SK-N-SH (cell line): ENCODE data around the gene GALNT18. TPM values are rescaled to one million over a fixed set of nuclear protein-coding genes. Genes with fewer than 3 reads are reported as not detected.

Source experiments
- CTCF ChIA-PET: fragments of 300-600, 350-600 bp; formaldehyde crosslinking; extraction: SDS; loops from one replicate; lab custom pipeline; 2021; lab: Yijun Ruan, JAX
- POLR2A ChIA-PET: fragments of 350-600 bp; sonication (Branson Sonifier 250); formaldehyde crosslinking; extraction: SDS; loops from one replicate; lab custom pipeline; 2020; ENCODE audit warnings: antibody characterized with exemption, inconsistent platforms; lab: Yijun Ruan, JAX
- DNase-seq: peaks from one replicate; pipeline ENCODE4 v3.0.0; 2012
- H2AFZ ChIP-seq: fragments of 200-600 bp; sonication (generic); 2 replicates; pipeline ENCODE4 v1.8.1; 2016; ENCODE audit warnings: antibody characterized with exemption, mild to moderate bottlenecking, low read depth
- H3F3A ChIP-seq: fragments of 200-600 bp; sonication (generic); replicated peaks from 2 replicates; pipeline ENCODE3; 2016; ENCODE audit warnings: antibody characterized with exemption, mild to moderate bottlenecking; ENCODE audit not compliant: insufficient read depth
- H3K27ac ChIP-seq, 2 experiments: fragments of 200-500 bp in 1 of 2; fragments of 200-600 bp in 1 of 2; sonication (Bioruptor generic) in 1 of 2; sonication (generic), shearing (Covaris generic) in 1 of 2; 2 replicates each; pipeline versions ENCODE4 v1.5.1 to v1.6.1; 2014 to 2016; ENCODE audit warnings: low read depth in 2 of 2, inconsistent platforms in 1 of 2, low read length in 1 of 2, mild to moderate bottlenecking in 1 of 2, mixed read lengths in 1 of 2
- H3K27me3 ChIP-seq: fragments of 200-600 bp; sonication (generic), shearing (Covaris generic); 2 replicates; pipeline ENCODE4 v1.6.1; 2016; ENCODE audit warnings: mixed run types; ENCODE audit not compliant: insufficient read depth
- H3K36me3 ChIP-seq, 2 experiments: fragments of 200-500 bp in 1 of 2; fragments of 200-600 bp in 1 of 2; sonication (Bioruptor generic) in 1 of 2; sonication (generic) in 1 of 2; replicated peaks in 1 of 2; 2 replicates each; pipeline versions ENCODE3 to v1.5.1; 2014 to 2016; ENCODE audit warnings: low read length in 1 of 2, mild to moderate bottlenecking in 1 of 2; ENCODE audit not compliant: insufficient read depth in 2 of 2, control insufficient read depth in 1 of 2
- H3K4me1 ChIP-seq, 2 experiments: fragments of 200-500 bp in 1 of 2; fragments of 200-600 bp in 1 of 2; sonication (Bioruptor generic) in 1 of 2; sonication (generic), shearing (Covaris generic) in 1 of 2; 2 replicates each; pipeline versions ENCODE4 v1.5.1 to v1.6.1; 2014 to 2016; ENCODE audit warnings: low read depth in 1 of 2, low read length in 1 of 2, mixed run types in 1 of 2; ENCODE audit not compliant: insufficient read depth in 2 of 2, control insufficient read depth in 1 of 2
- H3K4me2 ChIP-seq: fragments of 200-600 bp; sonication (generic), shearing (Covaris generic); 2 replicates; pipeline ENCODE4 v1.6.1; 2017; ENCODE audit warnings: mixed run types
- H3K4me3 ChIP-seq, 2 experiments: fragments of 200-500 bp in 1 of 2; fragments of 200-600 bp in 1 of 2; sonication (Bioruptor generic) in 1 of 2; sonication (generic), shearing (Covaris generic) in 1 of 2; 2 replicates each; pipeline versions ENCODE4 v1.5.1 to v1.8.1; 2014 to 2016; ENCODE audit warnings: low read depth in 2 of 2, inconsistent platforms in 1 of 2, low read length in 1 of 2, mild to moderate bottlenecking in 1 of 2, mixed read lengths in 1 of 2, moderate library complexity in 1 of 2
- H3K79me2 ChIP-seq: fragments of 200-600 bp; sonication (generic); 2 replicates; pipeline ENCODE4 v1.8.1; 2017; ENCODE audit warnings: mild to moderate bottlenecking; ENCODE audit not compliant: insufficient read depth
- H3K9ac ChIP-seq: fragments of 200-600 bp; sonication (generic); 2 replicates; pipeline ENCODE4 v1.6.1; 2017; ENCODE audit warnings: mixed run types
- H3K9me2 ChIP-seq: fragments of 200-600 bp; sonication (generic); 2 replicates; pipeline ENCODE4 v1.6.1; 2017; ENCODE audit warnings: mixed run types
- H3K9me3 ChIP-seq: fragments of 200-600 bp; sonication (generic); 2 replicates; pipeline ENCODE4 v1.6.1; 2017; ENCODE audit warnings: mixed run types, mild to moderate bottlenecking, moderate library complexity
- H4K20me1 ChIP-seq: fragments of 200-600 bp; sonication (generic); 2 replicates; pipeline ENCODE4 v1.6.1; 2017; ENCODE audit warnings: mild to moderate bottlenecking, mixed run types; ENCODE audit not compliant: insufficient read depth
- CHD2 ChIP-seq: fragments of 150-350 bp; IDR thresholded peaks from 2 replicates; pipeline ENCODE4 v1.6.1; 2018; ENCODE audit warnings: low read length; ENCODE audit not compliant: partially characterized antibody
- ELF1 ChIP-seq: IDR thresholded peaks from 2 replicates; pipeline ENCODE4 v1.4.0; 2012
- EP300 ChIP-seq, 2 experiments: IDR thresholded peaks; 2 replicates each; pipeline versions ENCODE4 v1.4.0 to v1.6.1; 2012; ENCODE audit warnings: borderline replicate concordance in 1 of 2, low read depth in 1 of 2, low read length in 1 of 2
- EZH2phosphoT487 ChIP-seq: fragments of 200-600 bp; sonication (generic); IDR thresholded peaks from 2 replicates; pipeline ENCODE4 v1.6.1; 2017; ENCODE audit warnings: low read depth, mixed run types, mild to moderate bottlenecking, antibody characterized with exemption, moderate library complexity, borderline replicate concordance
- FOSL2 ChIP-seq: IDR thresholded peaks from 2 replicates; pipeline ENCODE4 v1.4.0; 2012; ENCODE audit warnings: low read depth, mild to moderate bottlenecking, moderate library complexity, borderline replicate concordance
- FOXJ3 ChIP-seq: sonication (generic); formaldehyde crosslinking; IDR thresholded peaks from 2 replicates; pipeline ENCODE4 v1.5.1; 2020; ENCODE audit warnings: mild to moderate bottlenecking, missing genetic modification reagents
- FOXM1 ChIP-seq: IDR thresholded peaks from 2 replicates; pipeline ENCODE4 v1.4.0; 2012; ENCODE audit warnings: low read depth, mild to moderate bottlenecking
- GATA2 ChIP-seq: sonication (generic); formaldehyde crosslinking; IDR thresholded peaks from 2 replicates; pipeline ENCODE4 v1.5.0; 2020; ENCODE audit warnings: mild to moderate bottlenecking, missing genetic modification reagents
- MEF2A ChIP-seq: IDR thresholded peaks from 2 replicates; pipeline ENCODE4 v1.4.0; 2012; ENCODE audit warnings: low read depth, borderline replicate concordance
- MXI1 ChIP-seq: IDR thresholded peaks from 2 replicates; pipeline ENCODE4 v1.6.1; 2012; ENCODE audit warnings: mild to moderate bottlenecking, low read depth, low read length, improper control_type of control experiment
- NFIC ChIP-seq: IDR thresholded peaks from 2 replicates; pipeline ENCODE4 v1.4.0; 2012; ENCODE audit warnings: borderline replicate concordance
- RCOR1 ChIP-seq: fragments of 150-350 bp; IDR thresholded peaks from 2 replicates; pipeline ENCODE4 v1.6.1; 2017; ENCODE audit warnings: antibody characterized with exemption, low read length
- RFX5 ChIP-seq: IDR thresholded peaks from 2 replicates; pipeline ENCODE4 v1.6.1; 2012; ENCODE audit warnings: mild to moderate bottlenecking, improper control_type of control experiment, low read length
- RXRA ChIP-seq: IDR thresholded peaks from 2 replicates; pipeline ENCODE4 v1.4.0; 2012; ENCODE audit warnings: low read depth, mild to moderate bottlenecking, borderline replicate concordance
- SMC3 ChIP-seq: IDR thresholded peaks from 2 replicates; pipeline ENCODE4 v1.6.1; 2012; ENCODE audit warnings: low read depth, low read length, improper control_type of control experiment
- TCF12 ChIP-seq: IDR thresholded peaks from 2 replicates; pipeline ENCODE4 v1.4.0; 2012
- USF1 ChIP-seq: IDR thresholded peaks from 2 replicates; pipeline ENCODE4 v1.4.0; 2012; ENCODE audit warnings: low read depth, borderline replicate concordance
- WGBS: methylation state at CpG from one replicate; pipeline ENCODE4 v1.1.6; 2017; ENCODE audit warnings: low lambda C conversion rate; 5-methylcytosine and 5-hydroxymethylcytosine counted together
- polyA plus RNA-seq, 3 experiments: library from polyadenylated mRNA; depleted of rRNA; stranded (reverse); fragments of >200 nt; gene quantifications; 2 replicates each; pipeline ENCODE4 v1.2.3, GENCODE V29; 2012
- TF ChIP-seq, protein P1 (sequence below): fragments of 150-350 bp; IDR thresholded peaks from 2 replicates; pipeline ENCODE4 v1.6.1; 2016; ENCODE audit warnings: mild to moderate bottlenecking, low read depth, low read length
- TF ChIP-seq, protein P2 (sequence below): IDR thresholded peaks from 2 replicates; pipeline ENCODE4 v1.4.0; 2012; ENCODE audit warnings: low read depth
- TF ChIP-seq, protein P3 (sequence below): IDR thresholded peaks from 2 replicates; pipeline ENCODE4 v1.6.1; 2012; ENCODE audit warnings: mild to moderate bottlenecking, low read depth, low read length, moderate library complexity
- TF ChIP-seq, protein P4 (sequence below): fragments of 150-350 bp; IDR thresholded peaks from 2 replicates; pipeline ENCODE4 v1.6.1; 2017; ENCODE audit warnings: antibody characterized with exemption, low read length, low read depth, borderline replicate concordance

GALNT18 gene
- polyA plus RNA-seq, 1 of the 3 experiments (the other 2 are of a cell fraction): 0.64 TPM

DNA sequence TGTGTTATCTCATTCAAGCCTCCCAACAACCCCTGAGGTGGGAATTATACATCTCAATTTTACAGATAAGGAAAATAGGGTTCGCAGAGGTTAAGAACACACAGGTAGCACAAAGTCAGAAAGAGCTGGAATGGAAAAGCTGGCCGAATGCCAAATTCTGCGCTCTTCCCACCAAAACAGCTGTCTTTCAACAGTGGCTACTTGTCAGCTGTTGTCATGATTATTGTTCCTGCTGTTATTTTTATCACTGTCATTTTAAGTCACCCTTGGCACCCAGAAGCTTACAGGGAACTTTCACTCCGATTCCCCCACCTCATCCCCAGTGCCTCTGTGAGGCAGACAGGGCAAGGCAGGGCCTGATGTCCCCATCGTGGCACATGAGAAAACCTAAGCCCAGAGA, 194.3 kb downstream of the GALNT18 start:
- Histone ChIP-seq H3K4me2 (no peak overlapping the region), H4K20me1 (no peaks in the 10 kb centered on the region), H3K4me1 (peaks cover 0 to 5% of the 10 kb centered on the region in 2 experiments; a peak in 1 of 4 replicates), H3K79me2 (no peaks in the 10 kb centered on the region), H3K9ac (no peak overlapping the region), H3K4me3 (no peak overlapping the region), H3K27ac (no peak overlapping the region), H2AFZ (no peak overlapping the region), H3F3A (no peaks in the 10 kb centered on the region), H3K36me3 (no peaks in the 10 kb centered on the region), H3K9me3 (no peaks in the 10 kb centered on the region), H3K9me2 (no peaks in the 10 kb centered on the region), H3K27me3 (no peaks in the 10 kb centered on the region)
- ChIA-PET CTCF (interaction anchor here (1.1 to 1.7 kb wide), 3 partner anchors 9 to 360 kb away, joined by 3 read pairs; no protein-coding TSS in a partner anchor), POLR2A (no interaction called here)
- 62% methylated on average over 5 of the region's 5 CpGs for WGBS
- TF ChIP-seq, protein P1, sequence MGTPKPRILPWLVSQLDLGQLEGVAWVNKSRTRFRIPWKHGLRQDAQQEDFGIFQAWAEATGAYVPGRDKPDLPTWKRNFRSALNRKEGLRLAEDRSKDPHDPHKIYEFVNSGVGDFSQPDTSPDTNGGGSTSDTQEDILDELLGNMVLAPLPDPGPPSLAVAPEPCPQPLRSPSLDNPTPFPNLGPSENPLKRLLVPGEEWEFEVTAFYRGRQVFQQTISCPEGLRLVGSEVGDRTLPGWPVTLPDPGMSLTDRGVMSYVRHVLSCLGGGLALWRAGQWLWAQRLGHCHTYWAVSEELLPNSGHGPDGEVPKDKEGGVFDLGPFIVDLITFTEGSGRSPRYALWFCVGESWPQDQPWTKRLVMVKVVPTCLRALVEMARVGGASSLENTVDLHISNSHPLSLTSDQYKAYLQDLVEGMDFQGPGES: no peak
- no peak for TF ChIP-seq FOXM1
- no peak for TF ChIP-seq GATA2 (CRISPR knock-in tag)
- TF ChIP-seq RXRA: no peak
- no peak for TF ChIP-seq EP300 (IDR thresholded peaks at IDR 0.05; ENCODE audit: borderline replicate concordance in 1 of 2, low read depth in 1 of 2, low read length in 1 of 2)
- no peak for TF ChIP-seq RCOR1
- TF ChIP-seq MEF2A: no peak
- TF ChIP-seq TCF12: no peak
- DNase-seq: no peak

- Histone ChIP-seq H3K27ac (no peak overlapping the region), H3K27me3 (no peaks in the 10 kb centered on the region), H3F3A (no peaks in the 10 kb centered on the region), H3K9ac (no peak overlapping the region), H3K79me2 (no peaks in the 10 kb centered on the region), H3K4me3 (no peak overlapping the region), H3K9me2 (no peaks in the 10 kb centered on the region), H3K4me1 (peaks cover 0 to 5% of the 10 kb centered on the region in 2 experiments; a peak in 1 of 4 replicates), H2AFZ (no peak overlapping the region), H4K20me1 (no peaks in the 10 kb centered on the region), H3K4me2 (no peak overlapping the region)
- ChIA-PET POLR2A (no interaction called here), CTCF (interaction anchor here (1.1 to 1.7 kb wide), 3 partner anchors 10 to 361 kb away, joined by 3 read pairs; no protein-coding TSS in a partner anchor)
- no peak for DNase-seq
- TF ChIP-seq, protein P2, sequence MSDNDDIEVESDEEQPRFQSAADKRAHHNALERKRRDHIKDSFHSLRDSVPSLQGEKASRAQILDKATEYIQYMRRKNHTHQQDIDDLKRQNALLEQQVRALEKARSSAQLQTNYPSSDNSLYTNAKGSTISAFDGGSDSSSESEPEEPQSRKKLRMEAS: no peak
- TF ChIP-seq, protein P1: no peak
- no peak for TF ChIP-seq GATA2 (CRISPR knock-in tag)
- no peak for TF ChIP-seq NFIC
- TF ChIP-seq CHD2: no peak
- no peak for TF ChIP-seq EP300 (IDR thresholded peaks at IDR 0.05; ENCODE audit: borderline replicate concordance in 1 of 2, low read depth in 1 of 2, low read length in 1 of 2)
- TF ChIP-seq ELF1: no peak
- TF ChIP-seq, protein P3, sequence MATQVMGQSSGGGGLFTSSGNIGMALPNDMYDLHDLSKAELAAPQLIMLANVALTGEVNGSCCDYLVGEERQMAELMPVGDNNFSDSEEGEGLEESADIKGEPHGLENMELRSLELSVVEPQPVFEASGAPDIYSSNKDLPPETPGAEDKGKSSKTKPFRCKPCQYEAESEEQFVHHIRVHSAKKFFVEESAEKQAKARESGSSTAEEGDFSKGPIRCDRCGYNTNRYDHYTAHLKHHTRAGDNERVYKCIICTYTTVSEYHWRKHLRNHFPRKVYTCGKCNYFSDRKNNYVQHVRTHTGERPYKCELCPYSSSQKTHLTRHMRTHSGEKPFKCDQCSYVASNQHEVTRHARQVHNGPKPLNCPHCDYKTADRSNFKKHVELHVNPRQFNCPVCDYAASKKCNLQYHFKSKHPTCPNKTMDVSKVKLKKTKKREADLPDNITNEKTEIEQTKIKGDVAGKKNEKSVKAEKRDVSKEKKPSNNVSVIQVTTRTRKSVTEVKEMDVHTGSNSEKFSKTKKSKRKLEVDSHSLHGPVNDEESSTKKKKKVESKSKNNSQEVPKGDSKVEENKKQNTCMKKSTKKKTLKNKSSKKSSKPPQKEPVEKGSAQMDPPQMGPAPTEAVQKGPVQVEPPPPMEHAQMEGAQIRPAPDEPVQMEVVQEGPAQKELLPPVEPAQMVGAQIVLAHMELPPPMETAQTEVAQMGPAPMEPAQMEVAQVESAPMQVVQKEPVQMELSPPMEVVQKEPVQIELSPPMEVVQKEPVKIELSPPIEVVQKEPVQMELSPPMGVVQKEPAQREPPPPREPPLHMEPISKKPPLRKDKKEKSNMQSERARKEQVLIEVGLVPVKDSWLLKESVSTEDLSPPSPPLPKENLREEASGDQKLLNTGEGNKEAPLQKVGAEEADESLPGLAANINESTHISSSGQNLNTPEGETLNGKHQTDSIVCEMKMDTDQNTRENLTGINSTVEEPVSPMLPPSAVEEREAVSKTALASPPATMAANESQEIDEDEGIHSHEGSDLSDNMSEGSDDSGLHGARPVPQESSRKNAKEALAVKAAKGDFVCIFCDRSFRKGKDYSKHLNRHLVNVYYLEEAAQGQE: no peak
- TF ChIP-seq, protein P4, sequence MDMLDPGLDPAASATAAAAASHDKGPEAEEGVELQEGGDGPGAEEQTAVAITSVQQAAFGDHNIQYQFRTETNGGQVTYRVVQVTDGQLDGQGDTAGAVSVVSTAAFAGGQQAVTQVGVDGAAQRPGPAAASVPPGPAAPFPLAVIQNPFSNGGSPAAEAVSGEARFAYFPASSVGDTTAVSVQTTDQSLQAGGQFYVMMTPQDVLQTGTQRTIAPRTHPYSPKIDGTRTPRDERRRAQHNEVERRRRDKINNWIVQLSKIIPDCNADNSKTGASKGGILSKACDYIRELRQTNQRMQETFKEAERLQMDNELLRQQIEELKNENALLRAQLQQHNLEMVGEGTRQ: no peak
- no peak for TF ChIP-seq SMC3
- TF ChIP-seq MXI1: no peak
- TF ChIP-seq RFX5: no peak
- TF ChIP-seq EZH2phosphoT487: no peak
- no peak for TF ChIP-seq FOSL2
- TF ChIP-seq USF1: no peak
- no peak for TF ChIP-seq FOXJ3 (CRISPR knock-in tag)
- TF ChIP-seq, all 33 proteins: peak for 0
- WGBS: 79% methylated on average over 9 of the region's 9 CpGs
- Histone ChIP-seq H3K36me3 (no peaks in the 10 kb centered on the region), H3K9me3 (no peaks in the 10 kb centered on the region)
Measured at GRCh38 chr11:11427140-11427539, 194.7 kb downstream of the GALNT18 start.
